Measurements from ENCODE around the gene CDCA4.

- no peak for TF ChIP-seq POLR2AphosphoS5 (IDR thresholded peaks at IDR 0.05; ENCODE audit: low read depth, low read length)
- TF ChIP-seq REST (IDR thresholded peaks at IDR 0.05; ENCODE audit: insufficient read depth in 1 of 2, low read depth in 2 of 2, low read length in 2 of 2) = no peak
- TF ChIP-seq TAF1 (IDR thresholded peaks at IDR 0.05; ENCODE audit: borderline replicate concordance, insufficient read depth, low read length) = peak; percentile 58; the same call in 1 of the 2 replicates
- no peak for TF ChIP-seq SIN3A (IDR thresholded peaks at IDR 0.05; ENCODE audit: borderline replicate concordance, insufficient read depth, low read length)
Measured at GRCh38 chr14:104977681-104978653, 42.9 kb downstream of the CDCA4 start, which contains the start of gene AHNAK2.
